Activated CD8-positive, alpha-beta memory T cell treated with anti-CD3 and anti-CD28 coated beads, Interleukin-2, amount 50 U/mL, for 1 hour (primary cell): ENCODE measurements around the gene CALN1.
"Not testable (repeated sequence)": the region's sequence is repeated elsewhere in the genome, so short reads cannot be mapped to it uniquely, and the experiment has no call there.

Experiments
- DNase-seq: peaks from one replicate; pipeline ENCODE4 v3.0.0-alpha.2; 2020; ENCODE audit errors: extremely low read depth

Gene CALN1

GRCh38 chr7:72098807-72099580 lies 313.1 kb downstream of the CALN1 start:
- DNase-seq: no peak

- DNase-seq: no peak
Observed at GRCh38 chr7:72097226-72097625, 314.9 kb downstream of the CALN1 start.

GRCh38 chr7:72092769-72093168 lies 319.4 kb downstream of the CALN1 start:
- DNase-seq: no peak

GRCh38 chr7:72087926-72088325 lies 324.2 kb downstream of the CALN1 start:
- no peak for DNase-seq

- no peak for DNase-seq
Observed at GRCh38 chr7:72080865-72081510, 331.1 kb downstream of the CALN1 start.

- DNase-seq: no peak
Observed at GRCh38 chr7:72080341-72080766, 331.8 kb downstream of the CALN1 start.

- no peak for DNase-seq
Observed at GRCh38 chr7:72078856-72079255, 333.3 kb downstream of the CALN1 start.

GRCh38 chr7:72078301-72078700 lies 333.8 kb downstream of the CALN1 start:
- DNase-seq: no peak

- DNase-seq: no peak
Observed at GRCh38 chr7:72077786-72078185, 334.4 kb downstream of the CALN1 start.

- no peak for DNase-seq
Observed at GRCh38 chr7:72072901-72073300, 339.2 kb downstream of the CALN1 start.

GRCh38 chr7:72069263-72069662 lies 342.9 kb downstream of the CALN1 start:
- DNase-seq: no peak

GRCh38 chr7:72065764-72066163 lies 346.4 kb downstream of the CALN1 start:
- DNase-seq: not testable (repeated sequence)

GRCh38 chr7:72064916-72065315 lies 347.2 kb downstream of the CALN1 start:
- no peak for DNase-seq

GRCh38 chr7:72063330-72063729 lies 348.8 kb downstream of the CALN1 start:
- no peak for DNase-seq

- no peak for DNase-seq
Observed at GRCh38 chr7:72062666-72063065, 349.5 kb downstream of the CALN1 start.

GRCh38 chr7:72059925-72060324 lies 352.2 kb downstream of the CALN1 start:
- no peak for DNase-seq

GRCh38 chr7:72058579-72058978 lies 353.6 kb downstream of the CALN1 start:
- no peak for DNase-seq

- no peak for DNase-seq
Observed at GRCh38 chr7:72057796-72058195, 354.3 kb downstream of the CALN1 start.

GRCh38 chr7:72057231-72057630 lies 354.9 kb downstream of the CALN1 start:
- DNase-seq: no peak

GRCh38 chr7:72055426-72055825 lies 356.7 kb downstream of the CALN1 start:
- no peak for DNase-seq

- no peak for DNase-seq
Observed at GRCh38 chr7:72053292-72053691, 358.8 kb downstream of the CALN1 start.

GRCh38 chr7:72048420-72048819 lies 363.7 kb downstream of the CALN1 start:
- no peak for DNase-seq

- no peak for DNase-seq
Observed at GRCh38 chr7:72042855-72043254, 369.3 kb downstream of the CALN1 start.
